HG02610 (cell line): ENCODE results near the gene POP5.

Experiments used
- ATAC-seq: cut with Tn5 transposase; IDR thresholded peaks from one replicate; pipeline ENCODE4 v1.9.1; 2021; ENCODE audit warnings: mild to moderate bottlenecking, moderate library complexity; ENCODE audit not compliant: unreplicated experiment

Gene POP5

DNA sequence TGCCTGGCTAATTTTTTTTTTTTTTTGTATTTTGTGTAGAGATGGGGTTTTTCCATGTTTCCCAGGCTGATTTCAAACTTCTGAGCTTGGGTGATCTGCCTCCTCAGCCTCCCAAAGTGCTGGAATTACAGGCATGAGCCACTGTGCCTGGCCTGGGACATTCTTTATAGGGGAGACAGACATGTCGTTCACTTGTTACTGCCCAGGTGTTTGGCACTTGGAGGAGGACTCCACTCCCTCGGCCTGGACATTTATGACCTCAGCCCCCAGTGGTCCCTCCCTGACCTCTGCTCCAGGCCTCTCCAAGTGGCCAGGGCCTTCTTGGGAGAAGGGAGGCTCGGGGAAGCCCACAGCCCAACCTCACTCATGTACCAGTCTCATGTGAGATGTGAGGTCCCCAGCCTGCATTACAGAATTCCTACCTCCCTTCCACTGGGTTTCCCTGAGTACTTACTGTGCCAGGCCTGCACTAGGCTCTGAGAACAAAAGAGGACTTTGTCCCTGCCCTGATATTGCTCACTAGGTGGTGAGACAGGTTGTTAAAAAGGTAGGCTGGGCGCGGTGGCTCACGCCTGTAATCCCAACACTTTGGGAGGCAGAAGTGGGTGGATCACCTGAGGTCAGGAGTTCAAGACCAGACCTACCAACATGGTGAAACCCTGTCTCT, 9.7 kb upstream of the POP5 start:
- ATAC-seq: no peak

DNA sequence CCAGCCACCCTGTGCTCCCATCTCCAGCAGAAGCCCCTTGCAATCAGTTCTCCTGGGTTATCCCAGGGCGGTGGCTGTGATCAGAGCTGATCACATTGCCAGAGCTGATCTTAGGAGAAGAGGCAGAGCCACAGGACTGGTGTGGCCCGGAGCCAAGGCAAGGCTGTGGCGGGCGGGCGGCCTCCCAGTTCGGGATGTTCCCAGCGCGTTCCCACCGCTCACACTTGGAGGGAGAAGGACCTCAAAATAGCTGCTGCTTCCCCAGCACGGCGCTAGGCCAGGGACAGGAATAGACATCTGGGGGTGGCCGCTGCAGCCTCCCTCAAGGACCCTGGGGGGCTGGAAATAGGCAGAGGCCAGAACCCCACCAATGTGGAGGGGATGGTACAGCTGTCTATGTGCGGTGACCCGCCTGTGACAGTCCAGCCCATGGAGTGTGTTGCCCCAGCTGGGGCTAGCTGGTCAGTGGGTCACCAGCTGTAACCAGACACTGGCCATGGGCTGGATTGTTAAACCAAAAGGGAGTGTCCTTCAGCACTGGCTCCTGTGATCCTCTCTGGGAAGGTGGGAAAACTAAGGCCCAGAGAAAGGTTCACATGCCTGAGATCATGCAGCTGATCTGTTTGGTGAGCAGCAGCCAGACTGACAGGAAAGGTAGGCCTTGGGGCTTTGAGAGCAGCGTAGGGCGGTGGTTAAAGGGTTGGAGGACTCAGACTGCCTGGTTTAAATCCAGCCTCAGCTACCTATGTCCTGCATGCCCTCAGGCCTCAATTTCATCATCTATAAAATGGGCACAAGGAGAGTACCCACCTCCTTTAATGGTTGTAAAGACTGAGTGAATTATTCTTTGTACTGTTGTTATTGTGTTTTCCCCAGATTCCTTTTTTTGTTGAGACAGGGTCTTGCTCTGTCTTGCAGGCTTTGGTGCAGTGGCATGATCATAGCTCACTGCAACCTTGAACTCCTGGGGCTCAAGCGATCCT, 8.0 kb upstream of the POP5 start:
- no peak for ATAC-seq

DNA sequence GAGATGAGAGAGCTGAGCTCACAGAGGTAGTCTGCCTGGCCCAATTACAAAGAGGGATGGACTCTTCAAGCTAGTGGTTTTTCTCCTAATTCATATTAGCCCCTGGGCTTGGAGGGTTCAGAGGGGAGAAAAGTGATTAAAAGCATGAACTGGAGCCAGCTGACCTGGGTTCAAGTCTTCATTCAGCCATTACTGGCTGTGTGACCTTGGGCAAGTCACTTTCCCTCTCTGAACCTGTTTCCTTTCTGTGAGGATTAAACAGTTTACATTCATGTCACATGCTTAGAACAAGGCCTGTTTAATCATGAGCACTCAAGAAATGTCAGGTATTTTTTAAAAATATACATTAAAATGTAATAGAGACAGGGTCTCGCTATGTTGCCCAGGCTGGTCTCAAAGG, 7.2 kb upstream of the POP5 start:
- no peak for ATAC-seq

DNA sequence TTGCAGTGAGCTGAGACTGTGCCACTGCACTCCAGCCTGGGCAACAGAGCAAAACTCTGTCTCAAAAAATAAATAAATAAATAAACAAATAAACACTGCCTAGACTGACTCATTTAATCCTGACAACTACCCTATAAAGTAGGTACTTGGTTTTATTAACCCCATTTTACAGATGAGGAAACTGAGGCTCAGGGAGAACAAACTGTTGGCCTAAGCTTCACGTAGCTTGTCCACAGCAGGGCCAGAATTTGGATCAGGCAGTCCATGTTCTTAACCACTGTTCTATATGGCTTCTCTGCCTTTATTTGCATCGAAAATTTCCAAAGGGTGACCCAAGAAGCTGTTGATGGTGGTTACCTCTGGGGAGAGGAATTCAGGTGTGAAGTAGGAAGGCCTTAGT, 5.7 kb upstream of the POP5 start:
- no peak for ATAC-seq

DNA sequence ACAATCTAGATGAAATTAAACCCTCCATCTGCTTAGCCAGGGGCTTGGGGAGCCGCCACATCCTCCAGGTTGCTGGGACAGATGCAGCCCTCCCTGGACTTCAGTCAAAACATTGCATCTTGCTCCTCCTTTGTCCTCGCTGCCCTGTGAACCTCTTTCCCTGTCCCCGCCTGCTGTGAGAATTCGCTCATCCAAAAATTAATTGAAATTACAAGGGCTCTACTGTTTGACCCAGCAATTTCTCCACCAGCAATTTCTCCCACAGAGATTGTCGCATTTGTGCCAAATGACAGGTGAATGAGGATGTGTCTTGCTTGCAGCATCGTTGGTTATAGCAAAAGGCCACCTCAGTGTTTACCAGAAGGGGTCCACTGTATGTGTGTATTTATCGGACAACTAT, 5.0 kb upstream of the POP5 start:
- no peak for ATAC-seq

DNA sequence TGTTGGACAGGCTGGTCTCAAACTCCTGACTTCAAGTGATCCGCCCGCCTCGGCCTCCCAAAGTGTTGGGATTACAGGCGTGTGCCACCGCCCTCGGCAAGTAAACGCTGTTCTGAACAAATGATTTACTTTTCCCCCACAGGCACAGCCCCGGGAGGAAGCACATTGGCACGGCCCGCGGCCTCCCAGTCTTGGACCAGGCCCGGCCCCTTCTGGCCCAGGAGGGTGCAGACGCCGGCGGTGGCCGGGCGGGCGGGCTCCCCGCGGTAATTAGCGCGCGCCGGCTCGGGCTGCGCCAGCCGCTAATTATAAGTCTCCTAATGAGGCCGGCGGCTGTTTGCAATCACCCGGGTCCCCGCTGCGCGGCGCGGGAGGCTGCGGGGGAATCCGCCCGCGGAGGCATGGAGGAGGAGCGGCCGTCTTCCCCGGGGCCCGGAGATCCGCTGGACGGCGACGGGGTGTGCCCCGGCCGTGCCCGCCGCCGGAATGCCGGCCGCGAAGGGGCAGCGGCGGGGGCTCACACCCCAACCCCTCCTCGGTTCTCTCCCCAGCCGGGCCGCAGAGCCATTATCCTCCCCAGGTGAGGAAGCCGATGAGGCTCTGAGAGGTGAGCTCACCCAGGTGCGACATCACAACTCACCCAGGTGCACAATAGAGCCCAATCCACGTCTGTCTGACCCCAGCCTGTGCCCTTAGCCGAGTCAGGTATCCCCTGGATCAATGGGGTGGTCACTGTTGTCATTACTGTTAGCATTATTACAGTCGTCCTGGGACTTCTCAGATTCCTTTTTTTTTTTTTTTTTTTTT, 3.3 kb upstream of the POP5 start:
- no peak for ATAC-seq

DNA sequence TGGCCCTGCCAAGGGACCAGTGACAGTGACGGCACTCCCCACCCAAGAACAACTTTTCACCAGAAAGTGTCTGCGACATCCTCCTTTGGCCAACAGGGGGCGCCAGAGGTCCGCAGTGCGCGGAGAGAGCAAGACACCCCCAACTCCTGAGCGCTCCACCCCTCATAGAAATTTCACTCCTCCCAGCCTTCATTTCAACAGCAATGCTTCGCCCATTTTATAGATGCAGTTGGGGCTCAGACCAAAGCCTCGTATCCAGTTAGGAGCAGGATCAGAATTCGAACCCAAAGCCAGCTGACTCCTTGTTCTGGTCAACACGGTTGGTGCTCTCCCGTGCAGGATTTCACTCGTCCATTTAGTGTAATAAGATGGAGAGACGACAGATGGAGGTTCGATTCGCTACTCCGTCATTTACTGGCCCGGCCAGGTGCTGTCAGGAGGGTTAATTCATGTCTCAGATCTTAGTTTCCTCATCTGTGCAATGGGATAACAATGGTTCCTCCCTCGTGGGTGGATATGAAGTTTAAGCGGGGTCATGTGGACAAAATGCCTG, 2.4 kb upstream of the POP5 start:
- no peak for ATAC-seq

DNA sequence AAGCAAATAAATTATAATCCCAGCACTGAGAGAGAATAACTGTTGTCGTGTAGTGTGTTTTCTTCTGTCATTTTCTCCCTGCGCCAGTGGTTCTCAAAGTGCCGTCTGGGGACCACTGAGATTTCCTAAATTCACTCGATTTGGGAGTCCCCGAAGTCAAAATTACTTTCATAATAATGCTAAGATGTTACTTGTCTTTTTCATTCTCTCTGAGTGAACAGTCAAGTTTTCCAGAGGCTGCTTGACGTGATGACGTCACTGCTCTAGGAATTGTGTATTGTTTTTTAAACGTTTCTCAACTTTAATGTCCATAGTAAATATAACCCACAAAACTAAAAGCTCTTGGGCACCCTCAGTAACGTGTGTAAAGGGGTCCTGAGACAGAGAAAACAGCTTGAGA, 796 bp upstream of the POP5 start:
- ATAC-seq: no peak

DNA sequence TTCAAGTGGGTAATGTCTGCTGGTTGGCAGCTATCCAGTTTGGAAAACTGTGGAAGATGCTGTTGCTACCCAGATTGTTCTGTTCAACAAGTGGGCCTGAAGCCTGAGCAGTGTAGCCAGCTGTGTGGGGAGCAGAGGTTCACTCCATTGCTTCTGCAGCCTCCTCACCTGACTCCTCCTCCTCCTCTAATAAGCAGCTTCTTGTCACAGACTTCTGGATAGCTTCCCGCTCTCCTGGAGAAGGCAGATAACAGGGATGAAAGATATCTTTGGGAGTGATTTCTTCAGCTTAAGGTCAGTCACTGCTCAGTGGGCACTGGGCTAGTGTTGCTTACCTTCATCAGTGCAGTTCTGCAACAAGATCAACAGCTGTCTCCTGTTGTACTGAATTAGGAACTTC, 2.0 kb downstream of the POP5 start:
- no peak for ATAC-seq

DNA sequence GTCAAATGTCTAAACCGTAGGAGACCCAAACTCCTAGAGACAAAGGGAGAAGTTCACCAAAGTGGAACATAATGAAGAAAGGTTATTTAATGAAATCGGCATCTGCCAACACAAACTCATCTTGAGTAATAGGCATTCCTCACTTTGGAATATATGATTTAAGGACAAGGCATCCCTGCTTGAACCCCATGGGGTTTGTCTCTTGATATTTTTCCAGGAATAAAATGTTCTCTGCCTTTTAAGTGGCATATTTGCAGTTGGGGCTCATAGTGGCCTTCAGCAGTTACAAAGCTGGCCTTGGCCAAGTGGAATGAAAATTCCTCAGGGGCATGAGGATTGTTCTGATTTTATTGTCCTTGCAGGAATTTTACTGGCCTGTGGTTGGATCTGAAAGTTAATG, 7.1 kb downstream of the POP5 start:
- ATAC-seq: no peak

DNA sequence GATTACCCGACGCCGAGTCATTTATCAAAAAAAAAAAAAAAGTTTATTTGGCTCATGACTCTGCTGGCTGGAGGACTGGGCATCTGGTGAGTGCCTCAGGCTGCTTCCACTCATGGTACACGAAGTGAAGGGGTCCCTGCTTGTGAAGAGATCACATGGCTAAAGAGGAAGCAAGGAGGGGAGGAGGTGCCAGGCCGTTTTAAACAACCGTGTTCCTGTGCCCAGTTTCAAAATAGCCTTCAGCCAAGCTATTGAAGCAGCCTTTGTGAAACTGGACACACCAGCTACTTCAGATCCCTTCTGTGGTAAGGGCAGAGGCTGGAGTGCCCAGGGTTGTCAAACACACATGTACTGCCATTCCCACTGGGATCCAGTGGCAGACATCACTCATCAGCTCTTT, 7.6 kb downstream of the POP5 start:
- ATAC-seq: no peak

DNA sequence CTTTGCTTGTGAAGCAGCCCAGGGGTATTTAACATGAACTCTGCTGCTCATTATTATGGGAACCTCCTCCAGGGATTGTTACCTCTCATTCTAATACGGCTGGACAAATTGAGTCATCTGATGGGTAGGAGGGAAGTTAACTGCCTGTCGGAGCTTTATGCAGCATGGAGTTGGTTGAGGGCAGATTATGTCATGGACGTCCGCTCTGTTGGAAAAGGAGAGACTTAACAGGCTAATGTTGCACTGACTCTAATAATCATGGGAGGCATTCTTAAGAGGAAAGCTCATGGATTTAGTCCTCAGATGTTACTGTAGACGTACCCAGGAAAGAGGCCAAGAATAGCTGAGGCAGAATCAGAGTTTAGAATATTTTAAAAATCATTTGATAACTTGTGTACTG, 9.9 kb downstream of the POP5 start:
- no peak for ATAC-seq

DNA sequence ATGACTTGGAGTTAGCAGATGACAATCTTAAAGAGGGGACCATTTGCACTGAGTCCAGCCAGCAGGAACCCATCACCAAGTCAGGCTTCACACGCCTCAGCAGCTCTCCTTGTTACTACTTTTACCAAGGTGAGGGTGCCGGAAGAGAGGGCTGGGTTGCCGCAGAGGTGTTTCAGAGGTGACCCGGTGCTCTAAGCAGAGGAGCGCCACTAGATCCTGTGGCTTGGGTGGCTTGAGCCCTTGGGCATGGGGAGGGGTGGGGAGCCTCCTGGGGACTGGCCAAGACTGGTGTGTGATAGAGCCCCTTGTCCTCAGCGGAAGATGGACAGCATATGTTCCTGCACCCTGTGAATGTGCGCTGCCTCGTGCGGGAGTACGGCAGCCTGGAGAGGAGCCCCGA, 17.7 kb downstream of the POP5 start:
- ATAC-seq: no peak

DNA sequence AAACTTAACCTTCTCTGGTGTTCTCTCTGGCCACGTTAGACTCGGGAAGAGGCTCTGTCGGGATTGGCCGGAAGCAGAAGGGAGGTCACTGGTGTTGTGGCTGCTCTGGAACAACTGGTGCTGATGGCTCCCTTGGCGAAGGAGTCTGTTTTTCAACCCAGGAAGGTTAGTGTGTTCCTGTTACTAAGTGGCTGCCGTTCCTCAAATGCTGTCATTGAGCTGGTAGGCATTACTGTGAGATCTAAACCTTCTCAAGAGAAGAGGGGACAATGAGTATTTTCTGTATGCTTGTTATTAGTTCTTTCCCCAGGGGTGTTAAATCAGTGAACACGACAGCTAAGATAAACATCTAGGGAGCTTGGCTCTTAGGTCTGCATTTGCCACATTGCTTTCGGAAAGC, 18.3 kb downstream of the POP5 start:
- no peak for ATAC-seq

DNA sequence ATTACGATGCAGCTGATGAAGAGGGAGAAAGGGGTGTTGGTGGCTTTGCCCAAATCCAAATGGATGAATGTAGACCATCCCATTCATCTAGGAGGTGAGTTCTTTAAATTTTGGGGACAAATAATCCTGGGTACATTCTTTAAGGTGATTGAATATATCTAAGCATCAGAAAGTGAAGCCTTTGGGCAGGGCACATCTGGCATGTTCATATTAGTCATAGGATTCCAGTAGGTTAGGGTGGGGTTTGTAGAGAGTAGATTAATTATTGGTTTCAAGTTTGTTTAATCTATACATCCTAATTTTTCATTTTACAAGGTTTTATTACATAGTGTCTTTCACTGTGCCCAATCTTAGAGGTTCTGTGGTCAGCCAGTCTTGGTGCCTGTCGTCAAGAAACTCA, 23.6 kb downstream of the POP5 start:
- no peak for ATAC-seq

DNA sequence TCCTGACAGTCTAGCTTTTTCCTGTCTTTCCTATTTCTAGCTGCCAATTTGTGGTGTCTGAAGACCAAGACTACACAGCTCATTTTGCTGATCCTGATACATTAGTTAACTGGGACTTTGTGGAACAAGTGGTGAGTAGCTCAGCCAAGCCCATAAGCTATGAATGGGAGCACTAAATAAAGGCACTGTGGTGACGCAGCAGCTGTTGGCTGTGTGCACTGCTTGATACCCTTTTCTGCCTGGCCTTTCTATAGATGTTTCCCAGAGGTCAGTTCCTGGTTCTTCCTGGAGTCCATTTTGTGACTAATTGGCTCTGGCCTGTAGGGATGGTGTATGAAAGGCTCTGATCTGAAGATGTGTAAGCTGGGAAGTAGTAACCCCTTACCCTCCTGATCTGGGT, 26.5 kb downstream of the POP5 start:
- no peak for ATAC-seq

DNA sequence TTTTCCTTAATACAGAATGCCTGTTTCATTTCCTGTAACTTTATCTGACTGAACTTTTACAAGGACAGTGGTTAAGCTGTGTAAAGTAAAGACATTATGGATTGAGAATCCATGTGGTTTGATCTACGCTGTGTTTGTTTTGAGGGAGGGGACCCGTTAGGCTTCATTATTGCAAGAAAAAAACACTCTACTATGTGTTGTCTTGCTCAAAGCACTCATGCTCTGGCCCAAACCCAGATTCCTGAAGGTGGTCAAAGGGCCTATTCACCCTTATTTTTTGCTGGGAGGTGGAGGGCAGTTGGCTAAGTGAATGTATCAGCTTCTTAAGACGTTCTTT, 35.2 kb downstream of the POP5 start:
- ATAC-seq: no peak

DNA sequence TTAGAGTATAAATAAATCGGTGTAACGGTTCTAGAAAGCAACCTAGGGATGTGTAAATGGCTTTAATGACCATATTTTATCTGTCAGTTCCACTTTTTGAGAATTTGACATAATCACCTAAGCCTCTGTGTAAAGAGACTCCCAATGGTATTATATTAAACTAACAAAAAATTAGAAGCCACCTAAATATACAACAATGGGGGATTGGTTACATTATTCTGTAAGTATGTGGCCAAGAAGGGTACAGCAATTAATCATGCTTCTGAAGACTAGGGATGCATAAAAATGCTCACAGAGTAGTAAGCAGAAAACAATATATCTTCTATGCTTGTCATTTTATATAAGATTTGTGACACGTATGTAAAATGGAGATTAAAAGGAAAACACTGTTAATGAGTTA, 36.5 kb downstream of the POP5 start:
- no peak for ATAC-seq

DNA sequence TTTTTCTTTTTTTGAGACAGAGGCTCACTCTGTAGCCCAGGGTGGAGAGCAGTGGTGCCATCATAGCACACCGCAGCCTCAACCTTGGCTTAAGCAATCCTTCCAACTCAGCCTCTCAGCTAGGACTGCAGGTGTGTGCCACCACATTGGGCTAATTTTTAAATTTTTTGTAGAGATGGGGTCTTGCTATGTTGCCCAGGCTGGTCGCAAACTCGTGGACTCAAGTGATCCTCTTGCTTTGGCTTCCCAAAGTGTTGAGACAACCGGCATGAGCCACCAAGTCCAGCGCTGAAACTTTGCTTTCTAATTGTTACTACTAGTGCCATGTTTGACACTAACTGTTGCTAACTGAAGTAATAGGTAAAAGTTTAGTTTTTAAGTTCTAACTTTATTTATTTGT, 39.0 kb downstream of the POP5 start:
- no peak for ATAC-seq

DNA sequence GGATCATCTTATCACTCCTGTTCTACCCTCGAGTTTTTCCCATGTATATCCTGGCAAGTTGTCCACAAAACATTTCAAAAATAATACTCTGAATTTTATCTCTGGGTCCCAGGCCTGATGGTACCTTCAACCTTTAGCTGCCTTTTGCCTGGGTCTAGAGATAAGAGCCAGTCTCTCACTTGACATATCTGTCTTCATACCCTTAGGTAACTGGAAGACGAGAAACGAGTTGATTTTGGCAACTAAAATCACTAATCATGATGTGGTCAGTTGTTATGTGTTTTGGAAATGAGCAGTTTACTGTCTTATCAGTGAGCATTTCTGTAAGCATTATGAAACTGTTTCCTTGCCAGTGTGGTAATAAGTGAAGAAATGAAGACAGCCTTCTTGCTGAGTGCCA, 40.8 kb downstream of the POP5 start:
- ATAC-seq: no peak

DNA sequence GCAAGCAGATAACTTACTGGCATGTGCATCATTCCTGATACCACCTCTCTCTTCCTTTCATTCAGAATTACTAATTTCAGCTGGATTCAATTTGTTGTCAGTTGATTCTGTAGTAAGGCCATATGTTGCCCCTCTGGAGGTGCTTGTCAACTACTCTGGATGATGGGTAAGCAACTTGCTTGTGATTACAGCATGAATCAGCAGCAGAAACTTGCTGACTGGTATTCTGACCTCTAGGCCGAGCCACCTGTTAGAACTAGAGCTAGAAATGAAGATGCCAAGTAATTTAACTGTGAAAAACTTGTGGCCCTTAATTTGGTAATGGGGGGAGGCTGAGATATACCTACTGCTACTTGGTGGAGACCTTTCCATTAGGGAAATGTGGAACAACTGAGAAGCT, 41.9 kb downstream of the POP5 start:
- ATAC-seq: no peak
